HEK293T (cell line): ENCODE measurements around the gene KIF16B.
"Not testable (repeated sequence)": the region's sequence is repeated elsewhere in the genome, so short reads cannot be mapped to it uniquely, and the experiment has no call there.

Source experiments
- CTCF ChIA-PET: fragments of 350-600 bp; formaldehyde crosslinking; extraction: SDS; loops from one replicate; lab custom pipeline; 2021; ENCODE audit warnings: antibody characterized with exemption, inconsistent platforms; lab: Yijun Ruan, JAX
- POLR2A ChIA-PET: fragments of 350-600 bp; formaldehyde crosslinking; extraction: SDS; loops from one replicate; lab custom pipeline; 2020; ENCODE audit warnings: antibody characterized with exemption, inconsistent platforms; lab: Yijun Ruan, JAX
- DNase-seq: peaks from one replicate; pipeline ENCODE4 v3.0.0; 2012; ENCODE audit warnings: mixed read lengths; ENCODE audit errors: extremely low spot score
- ARNT ChIP-seq: fragments of 450-650 bp; IDR thresholded peaks from 2 replicates; pipeline ENCODE4 v1.6.1; 2017; ENCODE audit warnings: mild to moderate bottlenecking
- BHLHE40 ChIP-seq: fragments of 450-650 bp; IDR thresholded peaks from 2 replicates; pipeline ENCODE4 v1.6.1; 2016; ENCODE audit warnings: mild to moderate bottlenecking, moderate library complexity, borderline replicate concordance
- CTBP1 ChIP-seq: fragments of 450-650 bp; IDR thresholded peaks from 2 replicates; pipeline ENCODE4 v1.6.1; 2016; ENCODE audit warnings: borderline replicate concordance
- ELF4 ChIP-seq: fragments of 450-650 bp; IDR thresholded peaks from 2 replicates; pipeline ENCODE4 v1.6.1; 2017; ENCODE audit warnings: antibody characterized with exemption
- FOXA1 ChIP-seq: fragments of 450-650 bp; IDR thresholded peaks from 2 replicates; pipeline ENCODE4 v1.6.1; 2016; ENCODE audit warnings: mild to moderate bottlenecking
- FOXK2 ChIP-seq: fragments of 450-650 bp; IDR thresholded peaks from 2 replicates; pipeline ENCODE4 v1.6.1; 2016; ENCODE audit warnings: mild to moderate bottlenecking
- FOXM1 ChIP-seq: fragments of 450-650 bp; IDR thresholded peaks from 2 replicates; pipeline ENCODE4 v1.6.1; 2017; ENCODE audit warnings: mild to moderate bottlenecking, borderline replicate concordance
- HDGF ChIP-seq: fragments of 450-650 bp; IDR thresholded peaks from 2 replicates; pipeline ENCODE4 v1.6.1; 2017; ENCODE audit warnings: antibody characterized with exemption, borderline replicate concordance
- L3MBTL2 ChIP-seq: fragments of 450-650 bp; conservative IDR thresholded peaks from 2 replicates; pipeline ENCODE4 v1.6.1; 2016; ENCODE audit warnings: mild to moderate bottlenecking
- LEF1 ChIP-seq: fragments of 450-650 bp; IDR thresholded peaks from 2 replicates; pipeline ENCODE4 v1.6.1; 2017; ENCODE audit warnings: mild to moderate bottlenecking, borderline replicate concordance
- NFRKB ChIP-seq: fragments of 450-650 bp; IDR thresholded peaks from 2 replicates; pipeline ENCODE4 v1.6.1; 2016; ENCODE audit warnings: mild to moderate bottlenecking, moderate library complexity
- PKNOX1 ChIP-seq: fragments of 450-650 bp; IDR thresholded peaks from 2 replicates; pipeline ENCODE4 v1.6.1; 2016
- SP1 ChIP-seq: fragments of 450-650 bp; IDR thresholded peaks from 2 replicates; pipeline ENCODE4 v1.6.1; 2017
- SUZ12 ChIP-seq: fragments of 450-650 bp; IDR thresholded peaks from 2 replicates; pipeline ENCODE4 v1.6.1; 2016; ENCODE audit warnings: mild to moderate bottlenecking
- TARDBP ChIP-seq: fragments of 450-650 bp; IDR thresholded peaks from 2 replicates; pipeline ENCODE4 v1.6.1; 2016
- ZNF384 ChIP-seq: fragments of 450-650 bp; IDR thresholded peaks from 2 replicates; pipeline ENCODE4 v1.6.1; 2016

Gene KIF16B

GRCh38 chr20:16520154-16520553 lies 53.1 kb downstream of the KIF16B start:
- TF ChIP-seq SUZ12 (no peak), TARDBP (no peak), ELF4 (no peak), BHLHE40 (no peak)
- ChIA-PET POLR2A (no interaction called here), CTCF (interaction anchor here (0.7 kb wide), 1 partner anchor 18 kb away, joined by 3 read pairs; no protein-coding TSS in a partner anchor)
- no peak for DNase-seq

- DNase-seq, POLR2A ChIA-PET: not testable (repeated sequence)
- CTCF ChIA-PET, result interaction anchor here (0.7 kb wide), 1 partner anchor 18 kb away, joined by 3 read pairs; no protein-coding TSS in a partner anchor
Measured at GRCh38 chr20:16519673-16520072, 53.6 kb downstream of the KIF16B start.

GRCh38 chr20:16518784-16519084 lies 54.5 kb downstream of the KIF16B start:
- DNase-seq, result no peak
- TF ChIP-seq CTBP1 (no peak), PKNOX1 (no peak)
- ChIA-PET POLR2A (no interaction called here), CTCF (interaction anchor here (0.9 to 1.0 kb wide), 3 partner anchors 56 to 243 kb away, joined by 3 to 5 read pairs (median 3); no protein-coding TSS in a partner anchor)

GRCh38 chr20:16517946-16518783 lies 55.1 kb downstream of the KIF16B start:
- ChIA-PET POLR2A (no interaction called here), CTCF (interaction anchor here (0.9 to 1.0 kb wide), 3 partner anchors 57 to 243 kb away, joined by 3 to 5 read pairs (median 3); no protein-coding TSS in a partner anchor)
- TF ChIP-seq FOXK2 (no peak), SUZ12 (no peak), FOXA1 (no peak), FOXM1 (no peak), HDGF (no peak), ZNF384 (no peak), ARNT (no peak)
- DNase-seq, result peak; percentile 67

GRCh38 chr20:16516794-16517193 lies 56.5 kb downstream of the KIF16B start:
- no peak for DNase-seq
- TF ChIP-seq LEF1, result no peak
- no peak for TF ChIP-seq NFRKB
- POLR2A ChIA-PET, result no interaction called here
- CTCF ChIA-PET, result no interaction called here

- ChIA-PET CTCF (interaction anchor here (1.6 kb wide), 1 partner anchor 107 kb away, joined by 3 read pairs; no protein-coding TSS in a partner anchor), POLR2A (no interaction called here)
- no peak for TF ChIP-seq L3MBTL2
- TF ChIP-seq ZNF384, result no peak
- TF ChIP-seq BHLHE40, result no peak
- no peak for TF ChIP-seq FOXK2
- no peak for TF ChIP-seq TARDBP
- TF ChIP-seq SP1, result no peak
- TF ChIP-seq HDGF, result no peak
- TF ChIP-seq PKNOX1, result no peak
- TF ChIP-seq SUZ12, result no peak
- TF ChIP-seq CTBP1, result no peak
- no peak for TF ChIP-seq FOXM1
- TF ChIP-seq NFRKB, result no peak
- TF ChIP-seq FOXA1, result no peak
- TF ChIP-seq ARNT, result no peak
- no peak for TF ChIP-seq ELF4
- no peak for TF ChIP-seq LEF1
- DNase-seq, result no peak
Measured at GRCh38 chr20:16515046-16515445, 58.2 kb downstream of the KIF16B start.

- no peak for TF ChIP-seq ARNT
- no peak for TF ChIP-seq SUZ12
- TF ChIP-seq PKNOX1, result no peak
- no peak for TF ChIP-seq L3MBTL2
- no peak for TF ChIP-seq ELF4
- no peak for TF ChIP-seq SP1
- no peak for TF ChIP-seq FOXK2
- TF ChIP-seq HDGF, result no peak
- TF ChIP-seq LEF1, result no peak
- TF ChIP-seq TARDBP, result no peak
- TF ChIP-seq FOXA1, result no peak
- no peak for TF ChIP-seq CTBP1
- TF ChIP-seq ZNF384, result no peak
- no peak for TF ChIP-seq BHLHE40
- no peak for TF ChIP-seq NFRKB
- TF ChIP-seq FOXM1, result no peak
- DNase-seq, result no peak
- CTCF ChIA-PET, result interaction anchor here (0.6 kb wide), 1 partner anchor 108 kb away, joined by 4 read pairs; no protein-coding TSS in a partner anchor
- POLR2A ChIA-PET, result no interaction called here
Measured at GRCh38 chr20:16514140-16514539, 59.1 kb downstream of the KIF16B start.
